ENCODE measurements around the gene ADD3.
"Not testable (repeated sequence)": the region's sequence is repeated elsewhere in the genome, so short reads cannot be mapped to it uniquely, and the experiment has no call there.

ADD3 gene

GRCh38 chr10:109975244-109976190, 32.3 kb upstream of the ADD3 start:
- in situ Hi-C loops (cut with MboI; ENCODE audit: low sequenced_read_pairs) = no loop called here

GRCh38 chr10:109976681-109977080, 31.1 kb upstream of the ADD3 start:
- in situ Hi-C loops (cut with MboI; ENCODE audit: low sequenced_read_pairs) = no loop called here

DNA sequence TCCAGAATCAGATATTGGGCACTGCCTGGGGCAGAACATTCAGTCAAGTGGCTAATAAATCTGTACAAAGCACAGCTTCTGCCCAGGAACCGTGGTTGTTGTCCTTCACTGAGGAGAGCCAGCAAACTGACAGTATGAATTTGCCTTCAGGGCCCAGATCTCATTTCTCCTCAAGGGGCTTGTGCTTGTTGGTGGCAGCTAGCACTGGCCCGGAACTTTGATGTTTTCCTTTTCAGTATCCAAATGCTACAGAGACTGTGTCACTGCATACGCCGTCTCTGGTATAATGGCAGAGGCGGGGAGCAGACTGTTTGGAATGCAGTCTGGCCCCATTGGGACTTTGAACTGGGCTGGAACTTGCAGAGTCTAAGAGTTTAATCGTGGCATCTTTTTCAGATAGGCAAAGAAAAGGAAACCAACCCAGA, 30.4 kb upstream of the ADD3 start:
- in situ Hi-C loops (cut with MboI; ENCODE audit: low sequenced_read_pairs) = no loop called here

- in situ Hi-C loops (cut with MboI; ENCODE audit: low sequenced_read_pairs) = no loop called here
Observed at GRCh38 chr10:109978481-109978880, 29.3 kb upstream of the ADD3 start.

DNA sequence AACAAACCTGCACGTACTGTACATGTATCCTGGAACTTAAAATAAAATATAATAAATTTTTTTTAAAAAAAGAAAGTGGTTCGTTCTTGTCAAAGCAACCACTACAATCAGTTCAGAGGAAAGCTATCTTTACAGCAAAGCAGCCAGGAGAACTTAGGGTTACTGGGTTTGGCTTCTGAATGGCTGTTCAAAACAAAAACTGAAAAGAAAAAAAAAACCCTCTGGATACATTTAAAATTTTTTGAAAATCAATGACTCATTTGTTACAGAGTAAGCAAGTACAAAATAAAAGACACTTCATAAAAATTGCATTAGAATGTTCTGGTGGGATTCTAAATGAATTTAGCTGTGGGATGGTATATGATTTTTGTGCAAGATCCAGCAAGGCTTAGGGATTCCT, 28.6 kb upstream of the ADD3 start:
- in situ Hi-C loops (cut with MboI; ENCODE audit: low sequenced_read_pairs) = no loop called here

DNA sequence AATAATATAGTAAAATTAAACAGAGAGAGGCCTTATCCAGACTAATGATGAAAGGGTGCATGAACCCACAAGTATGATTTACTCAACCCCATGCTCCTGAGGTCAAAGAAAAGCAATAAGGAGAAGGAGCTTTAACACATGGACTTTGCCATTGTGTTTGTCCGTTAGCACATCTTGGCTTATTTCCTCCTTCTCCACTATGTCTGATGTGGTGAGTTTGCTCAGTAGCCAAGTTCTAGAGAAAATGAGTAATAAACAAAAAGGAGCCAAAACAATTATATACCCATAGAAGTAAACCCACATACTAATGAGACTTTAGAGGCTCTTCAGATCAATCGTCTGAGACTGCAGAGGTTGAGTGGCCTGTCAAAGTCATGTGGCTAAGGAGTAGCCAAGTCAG, 26.1 kb upstream of the ADD3 start:
- in situ Hi-C loops (cut with MboI; ENCODE audit: low sequenced_read_pairs) = no loop called here

DNA sequence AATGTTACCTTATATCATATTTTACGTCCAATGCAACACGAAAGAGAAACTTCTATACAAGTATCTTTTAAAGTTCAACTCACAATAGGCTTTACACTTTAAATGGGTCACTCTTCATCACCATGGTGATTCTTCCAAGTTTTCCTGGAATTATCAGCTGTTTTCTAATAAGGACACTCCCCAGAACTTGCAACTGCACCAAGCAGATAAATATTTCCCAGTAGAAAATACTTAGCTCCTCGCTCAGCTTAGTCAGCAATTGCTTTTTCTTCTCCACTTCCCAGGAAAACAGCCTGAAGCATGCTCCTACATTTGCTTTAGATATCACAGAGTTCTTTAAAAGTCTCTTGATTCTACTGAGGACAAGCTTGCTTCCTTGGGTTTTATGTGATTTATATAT, 25.7 kb upstream of the ADD3 start:
- in situ Hi-C loops (cut with MboI; ENCODE audit: low sequenced_read_pairs) = no loop called here

DNA sequence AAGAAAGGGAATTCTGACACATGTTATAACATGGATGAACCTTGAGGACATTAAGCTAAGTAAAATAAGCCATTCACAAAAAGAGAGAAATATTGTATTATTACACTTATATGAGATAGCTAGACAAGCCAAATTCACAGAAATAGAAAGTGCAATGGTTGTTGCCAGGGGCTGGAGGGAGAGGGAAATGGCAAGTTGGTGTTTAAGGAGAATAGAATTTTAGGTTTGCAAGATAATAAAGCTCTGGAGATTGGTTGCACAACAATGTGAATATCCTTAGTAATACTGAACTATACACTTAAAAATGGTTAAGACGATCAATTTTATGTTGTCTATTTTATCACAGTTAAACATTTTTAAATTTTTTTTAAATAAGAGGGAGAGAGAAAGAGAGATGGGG, 25.0 kb upstream of the ADD3 start:
- in situ Hi-C loops (cut with MboI; ENCODE audit: low sequenced_read_pairs) = no loop called here

GRCh38 chr10:109984013-109984412, 23.8 kb upstream of the ADD3 start:
- in situ Hi-C loops (cut with MboI; ENCODE audit: low sequenced_read_pairs) = no loop called here

DNA sequence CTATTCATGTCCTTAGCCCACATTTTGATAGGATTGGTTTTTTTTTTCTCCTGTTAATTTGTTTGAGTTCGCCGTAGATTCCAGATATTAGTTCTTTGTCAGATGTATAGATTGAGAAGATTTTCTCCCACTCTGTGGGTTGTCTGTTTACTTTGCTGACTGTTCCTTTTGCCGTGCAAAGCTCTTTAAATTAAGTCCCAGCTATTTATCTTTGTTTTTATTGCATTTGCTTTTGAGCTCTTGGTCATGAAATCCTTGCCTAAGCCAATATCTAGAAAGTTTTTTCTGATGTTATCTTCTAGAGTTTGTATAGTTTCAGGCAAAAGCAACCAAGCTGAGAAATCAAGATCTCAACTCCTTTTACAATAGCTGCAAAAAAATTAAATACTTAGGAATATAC, 22.0 kb upstream of the ADD3 start:
- in situ Hi-C loops (cut with MboI; ENCODE audit: low sequenced_read_pairs) = not testable (repeated sequence)

DNA sequence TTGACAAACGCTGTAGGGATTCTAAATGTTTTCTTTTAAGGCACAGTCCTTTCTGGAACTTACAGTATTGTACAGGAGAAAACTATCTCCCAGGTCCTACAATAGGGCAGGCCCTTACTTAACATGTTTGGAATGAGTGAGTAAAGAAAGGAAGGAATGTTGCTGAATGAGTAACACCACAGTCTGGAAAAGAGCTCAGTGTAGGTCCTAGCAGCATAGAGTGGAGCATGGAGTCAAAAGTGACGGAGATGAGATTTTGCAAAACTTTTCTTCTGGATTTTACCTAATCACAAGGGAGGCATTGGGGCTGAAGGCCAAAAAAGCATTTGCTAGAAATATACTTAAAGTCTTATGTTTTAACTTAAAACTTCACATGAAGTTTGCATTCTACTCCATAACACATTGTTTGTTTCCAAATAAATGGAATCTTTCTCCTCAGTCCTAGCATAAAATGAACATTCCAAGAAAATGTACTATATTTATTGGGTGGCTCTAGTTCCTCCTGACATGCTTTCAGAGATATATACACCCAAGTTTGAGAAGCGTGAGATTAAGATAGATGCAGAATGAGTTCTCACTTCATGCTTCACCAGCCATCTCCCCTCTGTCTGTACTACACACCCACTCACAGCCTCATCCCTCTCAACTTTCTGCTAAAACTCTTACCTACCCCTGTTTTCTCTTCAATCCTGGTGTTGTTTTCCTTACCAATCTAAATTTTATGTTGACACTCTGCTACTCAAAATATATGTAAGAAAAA, 20.2 kb upstream of the ADD3 start:
- in situ Hi-C loops (cut with MboI; ENCODE audit: low sequenced_read_pairs) = no loop called here

GRCh38 chr10:109988212-109988596, 19.6 kb upstream of the ADD3 start:
- in situ Hi-C loops (cut with MboI; ENCODE audit: low sequenced_read_pairs) = no loop called here

DNA sequence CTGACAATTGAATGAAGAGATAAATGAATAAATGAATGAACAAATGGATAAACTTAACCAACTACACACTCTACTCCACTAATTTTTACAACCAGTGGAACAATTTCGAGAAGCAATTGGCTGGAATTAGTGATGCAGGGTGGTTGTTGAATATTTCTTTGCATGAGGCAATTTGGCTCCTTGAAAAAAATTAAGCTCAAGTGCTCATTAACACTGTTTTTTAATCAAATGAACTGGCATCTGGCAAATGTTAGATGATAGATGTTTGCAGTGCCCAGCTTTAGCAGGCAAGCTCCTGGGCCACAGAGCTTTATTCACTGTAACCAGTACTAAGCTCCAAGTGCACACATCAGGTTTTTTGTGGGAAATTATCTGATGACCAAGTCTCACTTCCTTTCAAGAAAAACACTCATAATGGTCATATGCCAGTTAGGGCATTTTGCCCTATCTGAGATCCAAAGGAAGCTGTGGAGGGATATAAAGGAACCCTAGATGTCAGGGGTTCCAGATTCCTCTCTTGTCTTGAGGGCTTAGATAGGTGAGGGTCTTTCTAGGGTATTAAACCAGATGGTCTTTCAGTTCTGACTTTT, 16.4 kb upstream of the ADD3 start:
- in situ Hi-C loops (cut with MboI; ENCODE audit: low sequenced_read_pairs) = no loop called here

- in situ Hi-C loops (cut with MboI; ENCODE audit: low sequenced_read_pairs) = no loop called here
Observed at GRCh38 chr10:109992485-109992884, 15.3 kb upstream of the ADD3 start.

DNA sequence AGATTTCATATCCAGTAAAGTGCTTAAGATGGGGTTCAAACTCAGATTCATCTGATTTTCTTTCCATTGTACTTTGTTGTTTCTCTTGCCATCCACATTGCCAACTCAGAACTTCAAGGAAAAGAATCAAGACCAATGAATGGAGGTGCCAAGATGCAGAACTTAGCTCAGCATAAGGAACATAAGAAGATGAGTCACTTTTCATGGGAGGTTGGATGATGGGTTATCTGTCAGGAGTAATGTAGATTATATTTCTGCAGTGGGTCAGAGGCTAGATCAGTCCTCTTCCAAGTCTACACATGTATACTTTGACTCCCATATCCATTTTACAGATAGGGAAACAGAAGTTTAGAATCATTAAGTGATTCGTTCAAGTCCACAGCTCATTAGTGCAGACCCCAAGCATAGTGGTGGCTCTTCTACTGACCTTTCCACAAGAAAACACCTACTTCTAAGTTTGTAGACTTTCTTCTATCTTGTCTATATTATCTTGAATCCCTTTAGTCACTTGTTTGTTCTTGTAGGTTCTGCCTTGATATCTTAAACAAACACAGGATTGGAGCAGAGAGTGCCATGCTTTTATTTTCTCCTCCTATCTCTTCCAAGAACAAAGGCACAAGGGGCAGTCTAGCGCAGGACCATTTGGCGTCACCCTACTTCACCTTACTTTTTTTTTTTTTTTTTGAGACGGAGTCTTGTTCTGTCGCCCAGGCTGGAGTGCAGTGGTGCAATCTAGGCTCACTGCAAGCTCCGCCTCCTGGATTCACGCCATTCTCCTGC, 14.0 kb upstream of the ADD3 start:
- in situ Hi-C loops (cut with MboI; ENCODE audit: low sequenced_read_pairs) = no loop called here

GRCh38 chr10:109994711-109995577, 12.8 kb upstream of the ADD3 start:
- in situ Hi-C loops (cut with MboI; ENCODE audit: low sequenced_read_pairs) = no loop called here

DNA sequence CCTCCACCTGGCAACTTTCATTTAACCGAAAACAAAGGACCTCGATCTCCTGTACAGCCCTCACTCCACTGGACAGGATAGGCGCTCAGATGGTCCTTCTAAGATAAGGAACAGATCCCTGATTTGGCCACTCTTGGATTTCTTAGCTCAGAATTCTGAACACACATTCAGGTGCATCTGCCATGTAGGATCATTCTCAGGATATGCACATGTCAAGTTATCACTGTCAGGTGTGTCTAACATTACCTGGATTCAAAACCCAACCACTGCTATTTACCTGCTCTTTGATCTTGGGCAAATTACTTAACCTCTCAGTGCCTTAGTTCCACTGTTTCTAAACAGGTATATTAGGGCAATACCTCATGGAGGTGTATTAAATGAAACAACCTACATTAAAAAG, 12.2 kb upstream of the ADD3 start:
- in situ Hi-C loops (cut with MboI; ENCODE audit: low sequenced_read_pairs) = no loop called here

GRCh38 chr10:109996225-109996624, 11.6 kb upstream of the ADD3 start:
- in situ Hi-C loops (cut with MboI; ENCODE audit: low sequenced_read_pairs) = no loop called here

DNA sequence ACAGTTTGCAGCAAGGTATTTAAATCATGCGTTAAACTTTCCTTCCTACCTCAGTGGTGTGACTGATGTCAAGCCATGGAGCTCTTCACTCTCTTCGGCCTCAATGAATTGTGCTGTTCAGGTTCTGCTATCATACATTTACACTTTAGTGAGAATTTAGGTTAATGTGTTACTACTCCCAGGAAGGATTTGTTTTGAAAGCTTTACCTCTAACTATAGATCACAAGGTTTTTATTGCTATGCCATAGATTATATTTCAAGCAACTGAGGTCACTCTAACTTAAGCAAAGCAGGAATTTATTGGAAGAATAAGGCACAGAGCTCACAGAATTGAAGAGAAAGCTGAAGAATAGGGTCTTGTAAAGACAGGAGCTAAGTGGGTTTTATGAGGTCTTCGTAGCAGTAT, 11.0 kb upstream of the ADD3 start:
- in situ Hi-C loops (cut with MboI; ENCODE audit: low sequenced_read_pairs) = no loop called here

- in situ Hi-C loops (cut with MboI; ENCODE audit: low sequenced_read_pairs) = no loop called here
Observed at GRCh38 chr10:109997233-109997632, 10.6 kb upstream of the ADD3 start.
